HepG2 (cell line): ENCODE results near the gene MAP2K1.

ENCODE experiments used
- HMGA1 ChIP-seq: sonication (generic); formaldehyde crosslinking; conservative IDR thresholded peaks from 2 replicates; pipeline ENCODE4 v1.4.0; 2020; ENCODE audit warnings: missing genetic modification reagents
- JUN ChIP-seq: sonication (generic); formaldehyde crosslinking; IDR thresholded peaks from 2 replicates; pipeline ENCODE4 v1.4.0; 2020; ENCODE audit warnings: mild to moderate bottlenecking, missing genetic modification reagents
- NFYB ChIP-seq: sonication (generic); formaldehyde crosslinking; IDR thresholded peaks from 2 replicates; pipeline ENCODE4 v1.4.0; 2020; ENCODE audit warnings: missing genetic modification reagents
- YY1 ChIP-seq: IDR thresholded peaks from 2 replicates; pipeline ENCODE4 v1.6.1; 2011; ENCODE audit warnings: low read length, low read depth, moderate library complexity, mild to moderate bottlenecking; ENCODE audit not compliant: insufficient read depth, insufficient replicate concordance
- TF ChIP-seq, protein P1 (sequence below): sonication (generic); formaldehyde crosslinking; IDR thresholded peaks from 2 replicates; pipeline ENCODE4 v1.8.1; 2023; ENCODE audit warnings: mild to moderate bottlenecking, missing genetic modification reagents
- TF ChIP-seq, protein P2 (sequence below): sonication (generic); formaldehyde crosslinking; IDR thresholded peaks from 2 replicates; pipeline ENCODE4 v1.4.0; 2020; ENCODE audit warnings: missing genetic modification reagents

GRCh38 chr15:66388043-66388363 lies 1.3 kb downstream of the MAP2K1 start:
- TF ChIP-seq, protein P1, sequence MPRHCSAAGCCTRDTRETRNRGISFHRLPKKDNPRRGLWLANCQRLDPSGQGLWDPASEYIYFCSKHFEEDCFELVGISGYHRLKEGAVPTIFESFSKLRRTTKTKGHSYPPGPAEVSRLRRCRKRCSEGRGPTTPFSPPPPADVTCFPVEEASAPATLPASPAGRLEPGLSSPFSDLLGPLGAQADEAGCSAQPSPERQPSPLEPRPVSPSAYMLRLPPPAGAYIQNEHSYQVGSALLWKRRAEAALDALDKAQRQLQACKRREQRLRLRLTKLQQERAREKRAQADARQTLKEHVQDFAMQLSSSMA (CRISPR knock-in tag), result no peak
- TF ChIP-seq JUN (no peak), HMGA1 (CRISPR knock-in tag) (no peak), NFYB (CRISPR knock-in tag) (no peak), YY1 (no peak)
- TF ChIP-seq, protein P2, sequence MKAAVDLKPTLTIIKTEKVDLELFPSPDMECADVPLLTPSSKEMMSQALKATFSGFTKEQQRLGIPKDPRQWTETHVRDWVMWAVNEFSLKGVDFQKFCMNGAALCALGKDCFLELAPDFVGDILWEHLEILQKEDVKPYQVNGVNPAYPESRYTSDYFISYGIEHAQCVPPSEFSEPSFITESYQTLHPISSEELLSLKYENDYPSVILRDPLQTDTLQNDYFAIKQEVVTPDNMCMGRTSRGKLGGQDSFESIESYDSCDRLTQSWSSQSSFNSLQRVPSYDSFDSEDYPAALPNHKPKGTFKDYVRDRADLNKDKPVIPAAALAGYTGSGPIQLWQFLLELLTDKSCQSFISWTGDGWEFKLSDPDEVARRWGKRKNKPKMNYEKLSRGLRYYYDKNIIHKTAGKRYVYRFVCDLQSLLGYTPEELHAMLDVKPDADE (CRISPR knock-in tag), result no peak
